ENCODE measurements around the gene SBF2.

Gene SBF2

GRCh38 chr11:9834291-9834690 is 459.7 kb downstream of the SBF2 start:
- no peak for DNase-seq

DNA sequence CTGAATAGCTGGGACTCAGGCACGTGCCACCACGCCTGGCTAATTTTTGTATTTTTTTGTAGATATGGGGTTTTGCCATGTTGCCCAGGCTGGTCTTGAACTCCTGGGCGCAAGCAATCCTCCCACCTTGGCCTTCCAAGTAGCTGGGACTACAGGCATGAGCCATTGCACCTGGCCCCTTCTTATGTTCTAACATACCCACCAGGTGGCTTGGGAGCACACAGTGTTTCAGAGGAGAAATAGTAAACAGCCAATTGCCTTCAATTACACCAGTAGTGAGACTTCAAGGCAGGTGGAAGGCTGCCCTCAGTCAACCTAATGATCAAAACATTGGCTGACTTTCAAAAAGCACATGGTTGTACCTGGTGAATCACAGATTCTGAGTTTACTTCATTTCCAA is 462.9 kb downstream of the SBF2 start:
- no peak for DNase-seq

- no peak for DNase-seq
These were observed 466.3 kb downstream of the SBF2 start for GRCh38 chr11:9827708-9828107.

DNA sequence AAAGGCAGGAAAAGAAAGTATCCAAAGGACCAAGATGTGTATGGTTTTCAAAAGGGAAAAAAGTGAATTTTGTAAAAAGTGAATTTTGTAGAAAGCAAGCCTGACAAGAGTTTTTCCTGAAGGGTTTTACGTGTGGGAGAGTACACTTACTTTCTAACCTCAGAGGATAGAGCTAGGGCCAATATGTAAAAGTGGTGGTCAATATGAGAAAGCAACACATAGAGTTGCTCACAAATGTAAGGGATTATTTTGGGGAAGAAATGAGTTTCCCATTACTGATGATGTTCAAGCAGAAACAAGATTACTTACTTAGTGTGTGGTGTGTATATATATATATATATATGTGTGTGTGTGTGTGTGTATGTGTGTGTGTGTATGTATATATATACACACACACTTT is 467.6 kb downstream of the SBF2 start:
- no peak for DNase-seq

GRCh38 chr11:9825895-9826294 is 468.1 kb downstream of the SBF2 start:
- no peak for DNase-seq

- no peak for DNase-seq
These were observed 468.7 kb downstream of the SBF2 start for GRCh38 chr11:9825315-9825714.

DNA sequence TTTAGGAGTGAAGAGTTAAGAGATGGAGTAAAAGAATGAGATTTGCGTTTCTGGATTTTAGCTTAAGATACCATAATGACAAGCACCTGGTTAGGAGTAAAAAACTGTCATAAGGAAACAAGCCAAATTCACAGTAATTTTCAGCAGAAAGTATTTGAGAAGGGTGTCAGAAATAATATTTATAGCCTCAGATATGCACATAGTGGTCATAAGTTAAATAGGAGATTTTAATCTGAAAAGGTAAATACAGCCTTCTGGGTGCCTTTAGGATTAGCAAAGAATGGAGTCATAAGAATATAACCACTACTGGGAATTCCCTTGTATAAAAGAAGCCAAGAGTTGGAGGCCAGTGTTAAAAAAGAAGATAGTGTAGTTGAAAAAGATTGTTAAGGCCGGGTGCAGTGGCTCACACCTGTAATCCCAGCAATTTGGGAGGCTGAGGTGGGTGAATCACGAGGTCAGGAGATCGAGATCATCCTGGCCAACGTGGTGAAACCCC is 470.1 kb downstream of the SBF2 start:
- DNase-seq = no peak

DNA sequence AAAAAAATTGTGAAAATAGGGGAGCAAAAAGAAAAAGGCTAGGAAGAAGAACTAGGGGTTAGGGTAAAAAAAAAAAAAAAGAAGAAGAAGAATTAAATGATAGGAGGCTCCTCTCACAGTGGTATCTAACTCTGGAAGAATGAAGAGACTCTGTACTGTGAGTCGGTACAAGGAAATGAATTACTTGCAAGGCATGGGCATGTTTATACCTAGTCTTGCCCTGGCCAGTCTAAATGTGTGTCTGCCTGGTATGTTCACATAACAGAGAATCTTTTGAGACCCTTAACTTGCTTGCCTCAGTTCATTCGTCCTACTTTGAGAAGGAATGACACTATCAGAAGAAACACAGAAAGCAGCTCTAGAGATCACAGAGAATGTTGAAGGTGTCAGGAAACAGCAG is 470.6 kb downstream of the SBF2 start:
- DNase-seq = no peak

- no peak for DNase-seq
These were observed 472.8 kb downstream of the SBF2 start for GRCh38 chr11:9821008-9821752.

DNA sequence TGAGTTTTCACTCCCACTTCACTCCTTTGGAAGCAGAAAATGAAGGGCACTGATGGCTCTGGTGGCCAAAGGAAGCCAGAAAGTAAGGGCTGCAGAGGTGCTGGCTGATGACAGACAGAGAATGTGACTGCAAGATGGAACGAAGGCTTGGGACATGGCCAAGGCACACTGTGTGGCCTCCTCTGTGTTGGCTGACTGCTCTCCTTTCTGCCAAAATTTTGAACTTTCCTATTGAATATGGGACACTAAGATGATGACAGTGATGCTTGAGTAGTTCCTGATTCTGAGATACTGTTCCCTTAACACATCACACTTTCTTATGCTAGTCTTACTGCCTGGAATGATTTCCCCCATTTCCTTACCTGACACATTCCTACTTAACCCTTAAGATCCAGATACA is 473.8 kb downstream of the SBF2 start:
- no peak for DNase-seq

GRCh38 chr11:9817191-9817590 is 476.8 kb downstream of the SBF2 start:
- DNase-seq = no peak

GRCh38 chr11:9815486-9816136 is 478.4 kb downstream of the SBF2 start:
- no peak for DNase-seq

DNA sequence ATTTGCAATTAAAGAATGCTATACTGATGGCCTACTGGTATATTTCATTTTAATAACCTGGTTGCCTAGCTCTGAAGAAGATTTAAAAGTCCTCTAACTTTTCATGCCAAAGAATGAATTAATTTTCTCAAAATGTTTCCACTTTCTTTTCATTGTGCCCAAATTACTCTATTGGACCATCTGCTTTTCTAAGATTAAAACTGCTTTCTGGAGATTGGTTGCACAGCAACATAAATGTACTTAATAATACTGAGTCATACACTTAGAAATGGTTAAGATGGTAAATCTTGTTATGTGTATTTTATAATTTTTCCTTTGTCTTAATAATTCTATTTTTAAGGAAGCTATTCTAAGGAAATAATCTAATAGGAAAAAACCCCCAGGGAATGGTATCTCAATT is 479.9 kb downstream of the SBF2 start:
- DNase-seq = no peak

DNA sequence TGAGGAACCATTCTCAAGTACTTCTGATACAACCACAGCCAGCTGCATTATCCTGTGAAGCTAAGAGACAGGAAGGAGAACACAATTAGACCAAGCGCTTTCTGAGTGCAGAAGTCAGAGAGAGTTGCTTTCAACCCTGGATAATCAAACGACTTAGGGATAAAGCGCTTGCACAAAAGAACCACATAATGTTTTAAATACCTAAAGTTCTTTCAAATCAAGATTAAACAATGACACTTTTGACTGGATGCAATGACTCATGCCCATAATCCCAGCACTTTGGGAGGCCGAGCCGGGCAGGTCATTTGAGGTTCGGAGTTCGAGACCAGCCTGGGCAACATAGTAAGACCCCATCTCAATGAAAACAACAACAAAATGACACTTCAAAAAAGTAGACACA is 485.1 kb downstream of the SBF2 start:
- no peak for DNase-seq

DNA sequence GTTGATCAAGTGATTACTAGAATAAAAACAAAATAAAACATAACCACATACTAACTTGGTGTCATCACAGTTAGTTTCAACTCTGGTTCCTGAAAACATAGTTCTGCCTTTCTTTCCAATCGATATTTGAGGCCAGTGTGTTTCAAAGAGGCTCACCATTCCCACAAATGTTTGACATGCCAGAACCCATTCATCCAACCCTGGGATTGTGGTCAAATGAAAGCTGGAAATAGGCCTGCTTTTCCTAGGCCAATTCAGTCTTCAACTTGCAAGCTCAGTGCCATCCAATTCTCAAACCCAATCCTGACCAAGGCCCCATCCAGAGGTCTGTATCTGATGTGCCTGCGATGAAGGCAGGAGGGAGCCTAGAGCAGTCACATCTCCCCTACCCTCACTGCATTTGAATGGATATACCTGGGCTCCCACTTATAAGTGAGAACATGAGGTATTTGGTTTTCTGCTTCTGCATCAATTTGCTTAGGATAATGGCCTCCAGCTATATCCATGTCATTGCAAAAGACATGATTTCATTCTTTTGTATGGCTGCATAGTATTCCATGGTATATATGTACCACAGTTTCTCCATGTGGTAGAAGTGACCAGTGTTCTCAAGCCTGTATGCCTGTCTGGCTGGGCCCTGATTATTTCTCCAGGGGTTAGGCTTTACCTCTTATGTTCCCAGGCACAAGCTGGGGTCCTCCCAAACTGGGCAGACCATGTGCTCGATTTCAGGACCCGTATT is 486.9 kb downstream of the SBF2 start:
- DNase-seq = no peak

- DNase-seq = no peak
These were observed 489.6 kb downstream of the SBF2 start for GRCh38 chr11:9804419-9804902.

DNA sequence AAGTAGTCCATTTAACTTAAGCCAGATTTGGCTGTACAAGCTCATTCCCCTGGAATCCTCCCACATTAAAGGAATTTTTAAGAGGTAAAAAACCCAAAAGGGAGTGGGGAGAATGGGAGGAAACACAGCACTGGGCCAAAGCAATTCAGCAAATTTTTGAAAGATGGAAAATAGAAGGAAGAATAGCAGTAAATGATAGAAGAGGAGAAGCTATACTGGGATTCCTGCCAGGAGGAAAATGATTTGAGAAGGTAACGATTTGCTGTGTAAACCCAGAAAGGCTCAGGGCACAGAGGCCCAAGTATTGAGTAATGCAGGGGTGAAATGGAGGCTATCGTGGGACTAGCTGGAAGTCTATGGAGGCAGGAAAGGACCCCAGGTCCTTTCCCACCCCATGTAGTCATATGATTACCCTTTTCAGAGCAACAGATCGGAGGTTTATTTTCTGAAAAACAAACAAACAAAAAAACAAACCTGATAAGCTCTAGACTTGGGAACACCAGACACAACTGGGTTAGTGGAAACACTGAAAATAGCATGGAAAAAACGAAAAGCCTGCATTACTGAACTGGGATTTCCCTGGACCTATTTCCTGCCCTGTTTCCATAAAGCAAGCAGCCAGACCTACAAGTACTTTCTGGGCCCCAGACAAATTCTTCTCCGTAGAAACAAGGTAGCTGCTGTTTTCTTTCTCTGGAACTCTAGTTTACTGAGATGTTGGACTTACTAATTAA is 490.2 kb downstream of the SBF2 start:
- no peak for DNase-seq

DNA sequence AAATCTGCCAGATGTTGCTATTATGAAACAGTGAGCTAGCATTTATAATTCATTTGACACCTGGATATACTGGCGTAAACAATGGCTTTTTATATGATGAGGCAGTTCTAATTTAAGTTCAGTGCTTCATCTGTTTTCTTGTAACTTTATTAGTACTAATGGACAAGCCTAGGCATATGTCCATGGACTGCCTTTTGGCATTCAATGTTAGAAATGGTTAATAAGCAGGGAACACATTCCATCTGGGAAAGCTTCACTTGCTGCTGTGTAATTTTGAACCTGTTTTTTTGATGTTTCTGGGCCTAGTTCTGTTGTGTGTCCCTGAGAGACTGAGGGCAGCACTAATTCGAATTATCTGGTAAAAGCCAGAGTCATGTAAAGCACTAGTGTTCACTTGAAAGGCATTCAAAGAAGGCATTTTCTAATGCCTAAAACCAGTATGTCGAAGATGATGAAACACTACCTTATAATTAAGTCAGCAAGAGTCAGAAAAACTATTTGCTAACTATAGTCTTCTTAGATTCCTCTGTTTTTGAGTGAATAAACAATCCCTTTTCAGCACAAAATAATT is 491.6 kb downstream of the SBF2 start:
- DNase-seq = no peak

- DNase-seq = no peak
These were observed 494.1 kb downstream of the SBF2 start for GRCh38 chr11:9799886-9800285.

- DNase-seq = no peak
These were observed 496.7 kb downstream of the SBF2 start for GRCh38 chr11:9797300-9797699.

DNA sequence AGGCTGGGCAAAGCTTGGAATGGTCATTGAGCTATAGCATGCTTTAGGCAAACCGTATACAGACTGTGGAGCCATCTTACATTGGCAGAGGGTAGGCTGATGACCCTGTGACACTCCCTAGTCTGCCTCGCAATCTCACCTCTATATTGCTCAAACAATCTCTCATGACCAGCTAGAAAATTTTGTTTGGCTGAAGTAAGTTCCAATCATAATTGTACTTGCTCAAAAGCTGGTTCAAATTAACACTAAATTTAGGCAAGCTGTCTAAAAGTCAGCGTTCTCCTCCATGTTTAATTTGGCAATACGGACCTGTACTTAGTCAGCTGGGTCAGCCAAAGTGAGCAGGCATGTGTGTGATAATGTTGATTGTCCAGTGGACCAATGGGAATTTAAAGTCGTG is 497.2 kb downstream of the SBF2 start:
- no peak for DNase-seq

- no peak for DNase-seq
These were observed 497.8 kb downstream of the SBF2 start for GRCh38 chr11:9796266-9796665.

- DNase-seq = no peak
These were observed 503.3 kb downstream of the SBF2 start for GRCh38 chr11:9790703-9791102.

All from CD4-positive, alpha-beta T cell treated with Interleukin-1 beta for 1 hour (primary cell).